Lung (tissue), 12 donors: ENCODE data around the gene MIF. TPM values are rescaled to one million over a fixed set of nuclear protein-coding genes. Genes with fewer than 3 reads are reported as not detected.

Source experiments
- ATAC-seq: fragments of 200-7000 bp; cut with Tn5 transposase; one replicate; pipeline ENCODE4 v1.9.1; 2020; ENCODE audit warnings: moderate number of reproducible peaks; ENCODE audit not compliant: insufficient read depth, low FRiP score
- DNase-seq, 3 donors: peaks; one replicate each; pipeline ENCODE4 v3.0.0-alpha.2; 2013 to 2017
- H3K27ac ChIP-seq, 2 donors: one replicate each; pipeline ENCODE4 v1.5.1; 2013; ENCODE audit warnings: mild to moderate bottlenecking in 2 of 2, moderate library complexity in 2 of 2, control low read depth in 1 of 2, inconsistent platforms in 1 of 2, low read depth in 1 of 2, low read length in 1 of 2
- H3K27me3 ChIP-seq, 3 donors: one replicate each; pipeline ENCODE4 v1.5.1; 2013; ENCODE audit warnings: low read length in 2 of 3; ENCODE audit not compliant: control insufficient read depth in 3 of 3, insufficient read depth in 3 of 3
- H3K36me3 ChIP-seq, 4 donors: one replicate each; pipeline ENCODE4 v1.5.1; 2013; ENCODE audit warnings: low read length in 4 of 4, mild to moderate bottlenecking in 1 of 4, moderate library complexity in 1 of 4; ENCODE audit not compliant: control insufficient read depth in 4 of 4, insufficient read depth in 4 of 4
- H3K4me1 ChIP-seq, 5 donors: one replicate each; pipeline ENCODE4 v1.5.1; 2013; ENCODE audit warnings: low read length in 5 of 5, mild to moderate bottlenecking in 2 of 5, moderate library complexity in 1 of 5; ENCODE audit not compliant: control insufficient read depth in 5 of 5, insufficient read depth in 5 of 5
- H3K4me3 ChIP-seq: one replicate; pipeline ENCODE4 v1.5.1; 2013; ENCODE audit warnings: mild to moderate bottlenecking, control low read depth, moderate library complexity
- H3K9ac ChIP-seq, 2 donors: one replicate each; pipeline ENCODE4 v1.5.1; 2013; ENCODE audit warnings: low read length in 2 of 2, control low read depth in 1 of 2; ENCODE audit not compliant: insufficient read depth in 1 of 2
- H3K9me3 ChIP-seq, 4 donors: one replicate each; pipeline ENCODE4 v1.5.1; 2013; ENCODE audit warnings: low read length in 3 of 4, mild to moderate bottlenecking in 1 of 4, moderate library complexity in 1 of 4; ENCODE audit not compliant: control insufficient read depth in 4 of 4, insufficient read depth in 3 of 4
- WGBS, 2 donors: extraction: QIAGEN DNeasy Blood & Tissue Kit; methylation state at CpG; one replicate each; pipeline ENCODE4 v1.1.7; 2013; 5-methylcytosine and 5-hydroxymethylcytosine counted together
- polyA plus RNA-seq, 2 donors: library from polyadenylated mRNA; stranded (reverse); fragments of 200-250 nt; gene quantifications; one replicate each; pipeline ENCODE4 v1.2.1, GENCODE V29; 2013
- total RNA-seq, 2 donors: library from RNA; depleted of rRNA in 1 of 2; stranded (reverse); fragments of >200 nt in 1 of 2; gene quantifications; one replicate each; pipeline ENCODE4 v1.2.1, GENCODE V29; 2014 to 2021
- TF ChIP-seq, protein P1 (sequence below): IDR thresholded peaks from 2 replicates; pipeline ENCODE4 v1.5.1; 2012; ENCODE audit warnings: mild to moderate bottlenecking; ENCODE audit errors: control extremely low read depth, extremely low read depth
- donor health status: control.
- donor health status: control.
- donor health status: Bipolar disorder and iron deficiency.
- donor health status: healthy.
- donor health status: DM: yes; HTN: yes; CAD: no.

Gene MIF
- total and polyA plus RNA-seq, 4 donors: 71.8 to 887 (median 801) TPM

- Histone ChIP-seq H3K27me3 (no peaks in the 10 kb centered on the region), H3K9ac (no peak overlapping the region), H3K27ac (no peak overlapping the region), H3K4me1 (no peaks in the 10 kb centered on the region), H3K4me3 (no peak overlapping the region), H3K36me3 (peaks cover 0 to 20% (median 12%) of the 10 kb centered on the region in 4 donors), H3K9me3 (peaks cover 0 to 10% (median 2%) of the 10 kb centered on the region in 4 donors)
- WGBS, 2 donors: 27 to 58% methylated on average over 2 of the region's 2 CpGs
- DNase-seq (no peak), ATAC-seq (no peak)
- TF ChIP-seq, protein P1, sequence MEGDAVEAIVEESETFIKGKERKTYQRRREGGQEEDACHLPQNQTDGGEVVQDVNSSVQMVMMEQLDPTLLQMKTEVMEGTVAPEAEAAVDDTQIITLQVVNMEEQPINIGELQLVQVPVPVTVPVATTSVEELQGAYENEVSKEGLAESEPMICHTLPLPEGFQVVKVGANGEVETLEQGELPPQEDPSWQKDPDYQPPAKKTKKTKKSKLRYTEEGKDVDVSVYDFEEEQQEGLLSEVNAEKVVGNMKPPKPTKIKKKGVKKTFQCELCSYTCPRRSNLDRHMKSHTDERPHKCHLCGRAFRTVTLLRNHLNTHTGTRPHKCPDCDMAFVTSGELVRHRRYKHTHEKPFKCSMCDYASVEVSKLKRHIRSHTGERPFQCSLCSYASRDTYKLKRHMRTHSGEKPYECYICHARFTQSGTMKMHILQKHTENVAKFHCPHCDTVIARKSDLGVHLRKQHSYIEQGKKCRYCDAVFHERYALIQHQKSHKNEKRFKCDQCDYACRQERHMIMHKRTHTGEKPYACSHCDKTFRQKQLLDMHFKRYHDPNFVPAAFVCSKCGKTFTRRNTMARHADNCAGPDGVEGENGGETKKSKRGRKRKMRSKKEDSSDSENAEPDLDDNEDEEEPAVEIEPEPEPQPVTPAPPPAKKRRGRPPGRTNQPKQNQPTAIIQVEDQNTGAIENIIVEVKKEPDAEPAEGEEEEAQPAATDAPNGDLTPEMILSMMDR: no peak
Measured at GRCh38 chr22:23922921-23923320, 28.7 kb downstream of the MIF start.

- no peak overlapping the region for H3K9ac ChIP-seq
- H3K27me3 ChIP-seq: no peaks in the 10 kb centered on the region
- peaks cover 0 to 32% (median 17%) of the 10 kb centered on the region in 4 donors for H3K36me3 ChIP-seq
- WGBS, 2 donors: 82 to 90% methylated on average over 6 of the region's 6 CpGs
- no peak overlapping the region for H3K4me3 ChIP-seq
- H3K9me3 ChIP-seq: peaks cover 0 to 10% (median 2%) of the 10 kb centered on the region in 4 donors
- DNase-seq (no peak), ATAC-seq (no peak)
- TF ChIP-seq, protein P1: no peak
- H3K27ac ChIP-seq: no peak overlapping the region
- no peaks in the 10 kb centered on the region for H3K4me1 ChIP-seq
Measured at GRCh38 chr22:23925020-23925606, 30.9 kb downstream of the MIF start.

DNA sequence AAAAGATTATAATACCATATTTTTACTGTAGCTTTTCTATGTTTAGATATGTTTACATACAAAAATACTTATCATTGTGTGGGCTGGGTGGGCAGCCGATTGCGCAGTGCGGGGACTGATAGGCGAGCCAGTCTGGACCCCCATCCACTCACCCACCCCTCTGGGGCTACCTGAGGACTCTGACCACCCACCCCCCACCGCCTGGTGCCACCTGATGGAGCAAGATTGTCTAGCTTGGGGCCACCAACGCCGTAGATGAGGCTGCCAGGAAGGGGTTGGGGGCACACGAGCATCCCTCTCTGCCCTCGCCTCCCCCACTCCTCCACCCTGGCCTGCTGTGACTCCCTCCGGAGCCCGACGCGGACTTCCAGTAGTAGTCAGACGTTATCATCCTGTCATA lies 32.4 kb downstream of the MIF start:
- Histone ChIP-seq H3K4me3 (no peak overlapping the region), H3K9me3 (peaks cover 0 to 10% (median 2%) of the 10 kb centered on the region in 4 donors), H3K36me3 (peaks cover 0 to 32% (median 19%) of the 10 kb centered on the region in 4 donors), H3K9ac (no peak overlapping the region), H3K27me3 (no peaks in the 10 kb centered on the region), H3K4me1 (no peaks in the 10 kb centered on the region), H3K27ac (no peak overlapping the region)
- 73 to 78% methylated on average over 14 of the region's 14 CpGs for WGBS, 2 donors
- TF ChIP-seq, protein P1: no peak
- DNase-seq (no peak), ATAC-seq (no peak)
